Activated CD4-positive, CD25-positive, alpha-beta regulatory T cell treated with anti-CD3 and anti-CD28 coated beads, Interleukin-2, amount 50 U/mL, for 72 hours (primary cell): ENCODE results near the gene SETD2.
A peak's percentile ranks its signal among the peaks of the same experiment; 100 is the strongest.

Experiments used
- DNase-seq: peaks from one replicate; pipeline ENCODE4 v3.0.0; 2021

Gene SETD2

DNA sequence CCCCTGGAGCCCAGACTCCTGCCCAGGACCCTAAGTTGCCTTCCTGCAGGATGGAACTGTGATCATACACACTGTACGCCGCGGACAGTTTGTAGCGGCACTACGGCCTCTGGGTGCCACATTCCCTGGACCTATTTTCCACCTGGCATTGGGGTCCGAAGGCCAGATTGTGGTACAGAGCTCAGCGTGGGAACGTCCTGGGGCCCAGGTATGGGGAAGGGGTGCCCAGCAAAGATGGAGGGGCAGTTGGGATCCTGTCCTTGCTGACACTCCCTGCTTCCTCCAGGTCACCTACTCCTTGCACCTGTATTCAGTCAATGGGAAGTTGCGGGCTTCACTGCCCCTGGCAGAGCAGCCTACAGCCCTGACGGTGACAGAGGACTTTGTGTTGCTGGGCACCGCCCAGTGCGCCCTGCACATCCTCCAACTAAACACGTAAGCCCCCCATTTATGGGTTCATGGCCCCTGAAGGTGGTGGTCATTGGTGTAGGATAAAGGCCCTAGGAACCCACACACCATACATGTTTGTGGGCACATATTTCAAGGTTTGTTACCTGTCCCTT lies 155.6 kb downstream of the SETD2 start:
- no peak for DNase-seq

DNA sequence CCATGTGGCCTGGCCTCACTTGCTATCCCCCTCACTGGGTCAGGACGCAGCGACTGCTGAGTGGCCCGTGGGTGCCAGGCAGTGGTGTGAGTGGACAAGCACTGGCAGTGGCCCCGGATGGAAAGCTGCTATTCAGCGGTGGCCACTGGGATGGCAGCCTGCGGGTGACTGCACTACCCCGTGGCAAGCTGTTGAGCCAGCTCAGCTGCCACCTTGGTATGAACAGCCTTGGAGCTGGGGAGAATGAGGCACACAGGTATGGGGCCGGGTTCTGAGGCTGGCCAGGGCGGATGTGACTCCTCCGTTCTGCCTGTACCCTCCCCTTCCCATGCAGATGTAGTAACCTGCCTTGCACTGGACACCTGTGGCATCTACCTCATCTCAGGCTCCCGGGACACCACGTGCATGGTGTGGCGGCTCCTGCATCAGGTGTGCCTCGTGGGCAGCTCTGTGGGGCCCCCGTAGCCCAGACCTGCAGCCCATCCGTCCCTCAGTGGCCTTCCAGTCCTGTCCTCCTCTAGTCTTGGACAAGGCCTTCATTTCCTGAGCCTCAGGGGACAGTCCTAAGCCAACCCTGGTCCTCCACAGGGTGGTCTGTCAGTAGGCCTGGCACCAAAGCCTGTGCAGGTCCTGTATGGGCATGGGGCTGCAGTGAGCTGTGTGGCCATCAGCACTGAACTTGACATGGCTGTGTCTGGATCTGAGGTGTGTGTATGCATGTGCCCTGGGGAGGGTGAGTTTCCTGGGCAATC lies 156.3 kb downstream of the SETD2 start:
- DNase-seq: peak; percentile 30

GRCh38 chr3:47007001-47007400 lies 156.9 kb downstream of the SETD2 start:
- DNase-seq: no peak

DNA sequence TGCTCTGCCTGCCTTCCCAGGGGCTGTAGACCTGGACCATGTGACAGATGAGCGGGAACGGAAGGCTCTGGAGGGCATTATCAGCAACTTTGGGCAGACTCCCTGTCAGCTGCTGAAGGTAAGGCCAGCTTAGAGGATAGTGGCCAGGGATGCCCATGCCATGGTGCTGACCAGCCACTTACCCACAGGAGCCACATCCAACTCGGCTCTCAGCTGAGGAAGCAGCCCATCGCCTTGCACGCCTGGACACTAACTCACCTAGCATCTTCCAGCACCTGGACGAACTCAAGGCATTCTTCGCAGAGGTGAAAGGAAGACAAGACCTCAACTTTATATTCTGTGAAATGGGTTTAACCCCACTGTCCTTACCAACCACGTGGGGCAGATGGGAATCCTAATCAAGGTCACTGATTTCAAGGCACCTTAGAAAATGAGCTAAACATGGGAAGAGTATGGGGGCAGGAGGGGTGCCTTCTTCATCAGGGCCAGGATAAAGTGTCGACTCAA lies 157.7 kb downstream of the SETD2 start:
- no peak for DNase-seq

- DNase-seq: no peak
Observed at GRCh38 chr3:47005212-47006144, 158.4 kb downstream of the SETD2 start.

GRCh38 chr3:47004369-47005211 lies 159.3 kb downstream of the SETD2 start:
- DNase-seq: no peak

- no peak for DNase-seq
Observed at GRCh38 chr3:47003461-47004368, 160.2 kb downstream of the SETD2 start.

- DNase-seq: no peak
Observed at GRCh38 chr3:47003056-47003410, 160.9 kb downstream of the SETD2 start.

DNA sequence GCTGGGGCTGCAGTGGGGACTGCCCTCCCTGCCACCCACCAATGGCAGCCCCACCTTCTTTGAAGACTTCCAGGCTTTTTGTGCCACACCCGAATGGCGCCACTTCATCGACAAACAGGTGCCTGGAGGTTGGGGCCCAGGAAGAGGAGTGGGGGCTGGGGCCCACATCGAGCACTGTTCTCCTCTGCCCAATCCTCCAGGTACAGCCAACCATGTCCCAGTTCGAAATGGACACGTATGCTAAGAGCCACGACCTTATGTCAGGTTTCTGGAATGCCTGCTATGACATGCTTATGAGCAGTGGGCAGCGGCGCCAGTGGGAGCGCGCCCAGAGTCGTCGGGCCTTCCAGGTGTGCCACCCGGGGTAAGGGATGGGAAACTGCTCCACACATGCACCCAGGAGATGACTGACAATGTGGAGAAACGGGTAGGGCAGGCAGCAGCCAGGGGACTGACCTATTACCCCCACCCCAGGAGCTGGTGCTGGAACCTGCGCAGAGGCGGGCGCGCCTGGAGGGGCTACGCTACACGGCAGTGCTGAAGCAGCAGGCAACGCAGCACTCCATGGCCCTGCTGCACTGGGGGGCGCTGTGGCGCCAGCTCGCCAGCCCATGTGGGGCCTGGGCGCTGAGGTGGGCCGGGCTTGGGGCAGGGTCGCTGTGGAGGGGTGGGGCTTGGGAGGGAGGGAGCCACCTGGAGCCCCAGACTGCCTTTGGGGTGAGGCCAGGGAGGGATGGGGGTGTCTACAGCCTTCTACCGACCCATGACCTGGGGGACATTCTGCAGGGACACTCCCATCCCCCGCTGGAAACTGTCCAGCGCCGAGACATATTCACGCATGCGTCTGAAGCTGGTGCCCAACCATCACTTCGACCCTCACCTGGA lies 161.5 kb downstream of the SETD2 start:
- DNase-seq: no peak

DNA sequence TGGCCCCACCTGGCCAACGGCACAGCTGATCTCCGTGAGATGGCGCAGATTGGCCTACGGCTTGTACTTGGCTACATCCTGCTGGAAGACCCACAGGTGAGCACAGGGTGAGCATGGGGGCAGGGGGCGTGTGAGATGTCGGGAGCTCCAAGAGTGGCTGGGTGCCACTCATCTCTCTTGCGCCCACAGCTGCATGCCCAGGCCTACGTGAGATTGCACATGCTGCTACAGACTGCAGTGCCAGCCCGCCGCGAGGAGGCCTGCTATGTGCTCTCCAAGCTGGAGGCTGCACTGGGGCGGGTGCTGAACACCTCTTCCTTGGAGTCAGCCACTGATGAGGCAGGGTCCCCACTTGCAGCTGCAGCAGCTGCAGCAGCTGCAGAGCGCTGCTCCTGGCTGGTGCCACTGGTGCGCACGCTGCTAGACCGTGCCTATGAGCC lies 162.2 kb downstream of the SETD2 start:
- DNase-seq: no peak

GRCh38 chr3:47000922-47001730 lies 162.8 kb downstream of the SETD2 start:
- DNase-seq: no peak

GRCh38 chr3:47000198-47000815 lies 163.6 kb downstream of the SETD2 start:
- no peak for DNase-seq

- DNase-seq: no peak
Observed at GRCh38 chr3:46999516-47000197, 164.3 kb downstream of the SETD2 start.

DNA sequence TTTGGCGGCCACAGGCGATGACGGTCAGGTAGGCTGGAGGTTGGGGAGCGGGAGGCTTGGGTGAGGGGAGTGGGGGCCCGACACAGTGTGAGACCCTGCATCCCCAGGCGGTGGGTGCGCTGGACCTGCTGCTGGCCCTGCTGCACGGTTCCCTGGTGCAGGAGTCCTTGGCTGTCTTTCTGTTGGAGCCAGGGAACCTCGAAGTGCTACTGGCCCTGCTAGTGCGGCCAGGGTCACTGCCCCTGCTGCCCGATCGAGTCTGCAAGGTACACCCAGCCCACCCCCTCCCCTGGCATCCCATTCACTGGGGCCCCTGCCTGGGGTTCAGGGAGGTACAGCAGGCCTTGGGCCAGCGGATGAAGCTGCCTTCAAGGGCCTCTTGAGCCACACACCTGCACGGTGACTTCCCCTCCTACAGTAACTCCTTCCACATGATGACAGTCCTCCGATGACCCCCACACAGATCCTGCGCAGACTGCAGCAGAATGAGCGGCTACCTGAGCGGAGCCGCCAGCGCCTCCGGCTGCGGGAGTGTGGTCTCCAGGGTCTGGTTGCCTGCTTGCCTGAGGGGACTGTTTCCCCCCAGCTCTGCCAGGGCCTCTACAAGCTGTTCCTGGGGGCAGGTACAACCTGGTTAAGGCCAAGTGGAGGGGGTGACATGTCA lies 164.9 kb downstream of the SETD2 start:
- no peak for DNase-seq

DNA sequence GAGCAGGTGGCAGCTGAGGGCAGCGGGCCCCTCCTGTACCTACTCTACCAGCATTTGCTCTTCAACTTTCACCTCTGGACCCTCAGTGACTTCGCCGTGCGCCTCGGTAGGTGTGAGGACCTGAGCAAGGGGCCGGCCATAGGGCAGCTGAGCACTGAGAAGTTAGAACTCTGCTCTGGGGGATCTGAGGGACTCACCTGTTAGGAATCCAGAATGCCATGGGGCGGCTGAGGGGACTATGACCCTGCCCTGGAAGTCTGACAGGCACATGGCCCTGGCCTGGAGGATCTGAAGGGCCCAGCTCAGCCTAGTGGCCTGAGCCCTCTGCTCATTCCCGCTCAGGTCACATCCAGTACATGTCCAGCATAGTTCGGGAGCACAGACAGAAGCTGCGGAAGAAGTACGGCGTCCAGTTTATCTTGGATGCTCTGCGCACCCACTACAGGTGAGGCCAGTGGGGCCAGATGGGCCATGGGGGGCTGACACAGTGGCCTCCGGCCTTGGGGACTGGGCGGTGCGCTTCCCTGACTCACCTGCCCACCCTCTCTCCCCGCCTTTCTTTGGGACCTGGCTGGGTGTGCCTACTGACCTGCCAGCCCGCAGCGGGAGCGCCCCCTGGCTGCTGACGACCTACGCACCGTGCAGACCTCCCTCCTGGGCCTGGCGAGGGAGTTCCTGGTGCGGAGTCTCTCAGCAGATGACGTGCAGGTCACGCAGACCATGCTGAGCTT lies 165.6 kb downstream of the SETD2 start:
- DNase-seq: peak; percentile 71

DNA sequence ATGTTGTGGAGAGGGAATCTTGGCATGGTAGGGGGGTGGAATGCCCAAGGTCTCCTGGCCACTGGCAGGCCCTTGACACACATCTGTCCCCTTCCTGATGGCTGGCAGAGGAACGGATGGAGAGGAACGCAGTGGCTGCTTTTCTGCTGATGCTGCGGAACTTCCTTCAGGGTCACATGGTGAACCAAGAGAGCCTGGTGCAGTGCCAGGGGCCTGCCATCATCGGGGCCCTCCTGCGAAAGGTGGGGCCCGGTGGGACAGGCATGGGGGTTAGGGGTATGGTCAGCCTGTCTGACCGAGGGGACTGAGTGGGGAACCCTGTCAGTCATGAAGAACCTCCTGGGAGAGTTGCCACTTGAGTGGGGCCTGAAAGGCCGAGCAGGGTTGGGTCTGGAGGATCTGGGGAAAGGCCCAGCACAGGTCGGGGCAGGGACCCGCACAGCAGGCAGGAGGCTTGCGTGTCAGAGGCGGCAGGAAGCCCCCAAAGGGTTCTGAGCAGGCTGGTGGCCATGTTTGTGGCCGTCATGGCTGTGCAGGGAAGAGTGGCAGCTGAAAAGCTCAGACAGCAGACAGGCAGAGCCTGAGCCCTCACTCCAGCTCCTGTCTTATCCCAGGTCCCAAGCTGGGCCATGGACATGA lies 166.3 kb downstream of the SETD2 start:
- DNase-seq: no peak
